GM21786 (cell line): ENCODE measurements around the gene NDUFV3.
"Not testable (repeated sequence)": the region's sequence is repeated elsewhere in the genome, so short reads cannot be mapped to it uniquely, and the experiment has no call there.

Experiments used
- ATAC-seq: cut with Tn5 transposase; IDR thresholded peaks from one replicate; pipeline ENCODE4 v1.9.1; 2021; ENCODE audit not compliant: unreplicated experiment

NDUFV3 gene

GRCh38 chr21:42892931-42893755 is at the start of gene NDUFV3:
NDUFV3 (plus strand) TSS chr21:42893309; CDS start chr21:42893334, 25 bp downstream.
- ATAC-seq: peak; percentile 94

GRCh38 chr21:42844411-42845113 is 48.5 kb upstream of the NDUFV3 start:
- no peak for ATAC-seq

- ATAC-seq: no peak
Measured at GRCh38 chr21:42845296-42845965, 47.7 kb upstream of the NDUFV3 start.

- no peak for ATAC-seq
Measured at GRCh38 chr21:42846221-42846620, 46.9 kb upstream of the NDUFV3 start.

- no peak for ATAC-seq
Measured at GRCh38 chr21:42847051-42847707, 45.9 kb upstream of the NDUFV3 start.

GRCh38 chr21:42847726-42848125 is 45.4 kb upstream of the NDUFV3 start:
- ATAC-seq: no peak

GRCh38 chr21:42848144-42848931 is 44.8 kb upstream of the NDUFV3 start:
- not testable (repeated sequence) for ATAC-seq

- ATAC-seq: no peak
Measured at GRCh38 chr21:42848932-42849758, 44.0 kb upstream of the NDUFV3 start.

- ATAC-seq: no peak
Measured at GRCh38 chr21:42849759-42850412, 43.2 kb upstream of the NDUFV3 start.

- ATAC-seq: no peak
Measured at GRCh38 chr21:42850463-42850862, 42.6 kb upstream of the NDUFV3 start.

- no peak for ATAC-seq
Measured at GRCh38 chr21:42850866-42851391, 42.2 kb upstream of the NDUFV3 start.

GRCh38 chr21:42851812-42852665 is 41.1 kb upstream of the NDUFV3 start:
- no peak for ATAC-seq

GRCh38 chr21:42852925-42853570 is 40.1 kb upstream of the NDUFV3 start:
- ATAC-seq: no peak

- ATAC-seq: no peak
Measured at GRCh38 chr21:42853621-42854020, 39.5 kb upstream of the NDUFV3 start.

- no peak for ATAC-seq
Measured at GRCh38 chr21:42854246-42855010, 38.7 kb upstream of the NDUFV3 start.

GRCh38 chr21:42855171-42855936 is 37.8 kb upstream of the NDUFV3 start:
- no peak for ATAC-seq
